SK-N-SH (cell line): Measurements from ENCODE around the gene ABCG4. TPM values are rescaled to one million over a fixed set of nuclear protein-coding genes. Genes with fewer than 3 reads are reported as not detected.
"Not testable (repeated sequence)": the region's sequence is repeated elsewhere in the genome, so short reads cannot be mapped to it uniquely, and the experiment has no call there.

Source experiments
- CTCF ChIA-PET: fragments of 300-600, 350-600 bp; formaldehyde crosslinking; extraction: SDS; loops from one replicate; lab custom pipeline; 2021; lab: Yijun Ruan, JAX
- POLR2A ChIA-PET: fragments of 350-600 bp; sonication (Branson Sonifier 250); formaldehyde crosslinking; extraction: SDS; loops from one replicate; lab custom pipeline; 2020; ENCODE audit warnings: antibody characterized with exemption, inconsistent platforms; lab: Yijun Ruan, JAX
- DNase-seq: peaks from one replicate; pipeline ENCODE4 v3.0.0; 2012
- H2AFZ ChIP-seq: fragments of 200-600 bp; sonication (generic); 2 replicates; pipeline ENCODE4 v1.8.1; 2016; ENCODE audit warnings: antibody characterized with exemption, mild to moderate bottlenecking, low read depth
- H3F3A ChIP-seq: fragments of 200-600 bp; sonication (generic); replicated peaks from 2 replicates; pipeline ENCODE3; 2016; ENCODE audit warnings: antibody characterized with exemption, mild to moderate bottlenecking; ENCODE audit not compliant: insufficient read depth
- H3K27ac ChIP-seq, 2 experiments: fragments of 200-500 bp in 1 of 2; fragments of 200-600 bp in 1 of 2; sonication (Bioruptor generic) in 1 of 2; sonication (generic), shearing (Covaris generic) in 1 of 2; 2 replicates each; pipeline versions ENCODE4 v1.5.1 to v1.6.1; 2014 to 2016; ENCODE audit warnings: low read depth in 2 of 2, inconsistent platforms in 1 of 2, low read length in 1 of 2, mild to moderate bottlenecking in 1 of 2, mixed read lengths in 1 of 2
- H3K27me3 ChIP-seq: fragments of 200-600 bp; sonication (generic), shearing (Covaris generic); 2 replicates; pipeline ENCODE4 v1.6.1; 2016; ENCODE audit warnings: mixed run types; ENCODE audit not compliant: insufficient read depth
- H3K36me3 ChIP-seq, 2 experiments: fragments of 200-500 bp in 1 of 2; fragments of 200-600 bp in 1 of 2; sonication (Bioruptor generic) in 1 of 2; sonication (generic) in 1 of 2; replicated peaks in 1 of 2; 2 replicates each; pipeline versions ENCODE3 to v1.5.1; 2014 to 2016; ENCODE audit warnings: low read length in 1 of 2, mild to moderate bottlenecking in 1 of 2; ENCODE audit not compliant: insufficient read depth in 2 of 2, control insufficient read depth in 1 of 2
- H3K4me1 ChIP-seq, 2 experiments: fragments of 200-500 bp in 1 of 2; fragments of 200-600 bp in 1 of 2; sonication (Bioruptor generic) in 1 of 2; sonication (generic), shearing (Covaris generic) in 1 of 2; 2 replicates each; pipeline versions ENCODE4 v1.5.1 to v1.6.1; 2014 to 2016; ENCODE audit warnings: low read depth in 1 of 2, low read length in 1 of 2, mixed run types in 1 of 2; ENCODE audit not compliant: insufficient read depth in 2 of 2, control insufficient read depth in 1 of 2
- H3K4me2 ChIP-seq: fragments of 200-600 bp; sonication (generic), shearing (Covaris generic); 2 replicates; pipeline ENCODE4 v1.6.1; 2017; ENCODE audit warnings: mixed run types
- H3K4me3 ChIP-seq, 2 experiments: fragments of 200-500 bp in 1 of 2; fragments of 200-600 bp in 1 of 2; sonication (Bioruptor generic) in 1 of 2; sonication (generic), shearing (Covaris generic) in 1 of 2; 2 replicates each; pipeline versions ENCODE4 v1.5.1 to v1.8.1; 2014 to 2016; ENCODE audit warnings: low read depth in 2 of 2, inconsistent platforms in 1 of 2, low read length in 1 of 2, mild to moderate bottlenecking in 1 of 2, mixed read lengths in 1 of 2, moderate library complexity in 1 of 2
- H3K79me2 ChIP-seq: fragments of 200-600 bp; sonication (generic); 2 replicates; pipeline ENCODE4 v1.8.1; 2017; ENCODE audit warnings: mild to moderate bottlenecking; ENCODE audit not compliant: insufficient read depth
- H3K9ac ChIP-seq: fragments of 200-600 bp; sonication (generic); 2 replicates; pipeline ENCODE4 v1.6.1; 2017; ENCODE audit warnings: mixed run types
- H3K9me2 ChIP-seq: fragments of 200-600 bp; sonication (generic); 2 replicates; pipeline ENCODE4 v1.6.1; 2017; ENCODE audit warnings: mixed run types
- H3K9me3 ChIP-seq: fragments of 200-600 bp; sonication (generic); 2 replicates; pipeline ENCODE4 v1.6.1; 2017; ENCODE audit warnings: mixed run types, mild to moderate bottlenecking, moderate library complexity
- H4K20me1 ChIP-seq: fragments of 200-600 bp; sonication (generic); 2 replicates; pipeline ENCODE4 v1.6.1; 2017; ENCODE audit warnings: mild to moderate bottlenecking, mixed run types; ENCODE audit not compliant: insufficient read depth
- CHD2 ChIP-seq: fragments of 150-350 bp; IDR thresholded peaks from 2 replicates; pipeline ENCODE4 v1.6.1; 2018; ENCODE audit warnings: low read length; ENCODE audit not compliant: partially characterized antibody
- ELF1 ChIP-seq: IDR thresholded peaks from 2 replicates; pipeline ENCODE4 v1.4.0; 2012
- EZH2phosphoT487 ChIP-seq: fragments of 200-600 bp; sonication (generic); IDR thresholded peaks from 2 replicates; pipeline ENCODE4 v1.6.1; 2017; ENCODE audit warnings: low read depth, mixed run types, mild to moderate bottlenecking, antibody characterized with exemption, moderate library complexity, borderline replicate concordance
- FOXJ3 ChIP-seq: sonication (generic); formaldehyde crosslinking; IDR thresholded peaks from 2 replicates; pipeline ENCODE4 v1.5.1; 2020; ENCODE audit warnings: mild to moderate bottlenecking, missing genetic modification reagents
- FOXM1 ChIP-seq: IDR thresholded peaks from 2 replicates; pipeline ENCODE4 v1.4.0; 2012; ENCODE audit warnings: low read depth, mild to moderate bottlenecking
- GABPA ChIP-seq: IDR thresholded peaks from 2 replicates; pipeline ENCODE4 v1.4.0; 2012; ENCODE audit warnings: low read depth, mild to moderate bottlenecking
- JUND ChIP-seq: IDR thresholded peaks from 2 replicates; pipeline ENCODE4 v1.4.0; 2012
- MEF2A ChIP-seq: IDR thresholded peaks from 2 replicates; pipeline ENCODE4 v1.4.0; 2012; ENCODE audit warnings: low read depth, borderline replicate concordance
- MXI1 ChIP-seq: IDR thresholded peaks from 2 replicates; pipeline ENCODE4 v1.6.1; 2012; ENCODE audit warnings: mild to moderate bottlenecking, low read depth, low read length, improper control_type of control experiment
- NFIC ChIP-seq: IDR thresholded peaks from 2 replicates; pipeline ENCODE4 v1.4.0; 2012; ENCODE audit warnings: borderline replicate concordance
- NRF1 ChIP-seq: IDR thresholded peaks from 2 replicates; pipeline ENCODE4 v1.6.1; 2012; ENCODE audit warnings: low read depth, mild to moderate bottlenecking, low read length
- POLR2AphosphoS5 ChIP-seq: IDR thresholded peaks from 2 replicates; pipeline ENCODE4 v1.6.1; 2012; ENCODE audit warnings: low read depth, low read length
- RAD21 ChIP-seq: IDR thresholded peaks from 2 replicates; pipeline ENCODE4 v1.6.1; 2012; ENCODE audit warnings: mild to moderate bottlenecking, low read length
- SIN3A ChIP-seq: IDR thresholded peaks from 2 replicates; pipeline ENCODE4 v1.6.1; 2012; ENCODE audit warnings: low read depth, mild to moderate bottlenecking, low read length, moderate library complexity, borderline replicate concordance
- SMC3 ChIP-seq: IDR thresholded peaks from 2 replicates; pipeline ENCODE4 v1.6.1; 2012; ENCODE audit warnings: low read depth, low read length, improper control_type of control experiment
- YY1 ChIP-seq: IDR thresholded peaks from 2 replicates; pipeline ENCODE4 v1.4.0; 2012; ENCODE audit warnings: low read depth, mild to moderate bottlenecking
- WGBS: methylation state at CpG from one replicate; pipeline ENCODE4 v1.1.6; 2017; ENCODE audit warnings: low lambda C conversion rate; 5-methylcytosine and 5-hydroxymethylcytosine counted together
- polyA plus RNA-seq, 3 experiments: library from polyadenylated mRNA; depleted of rRNA; stranded (reverse); fragments of >200 nt; gene quantifications; 2 replicates each; pipeline ENCODE4 v1.2.3, GENCODE V29; 2012
- TF ChIP-seq, protein P1 (sequence below): fragments of 200-600 bp; sonication (generic); IDR thresholded peaks from 2 replicates; pipeline ENCODE4 v1.6.1; 2017; ENCODE audit warnings: antibody characterized with exemption, mild to moderate bottlenecking, moderate library complexity
- TF ChIP-seq, protein P2 (sequence below): IDR thresholded peaks from 2 replicates; pipeline ENCODE4 v1.4.0; 2012; ENCODE audit warnings: low read depth

Gene ABCG4
- polyA plus RNA-seq, 1 of the 3 experiments (the other 2 are of a cell fraction) = 0.72 TPM

DNA sequence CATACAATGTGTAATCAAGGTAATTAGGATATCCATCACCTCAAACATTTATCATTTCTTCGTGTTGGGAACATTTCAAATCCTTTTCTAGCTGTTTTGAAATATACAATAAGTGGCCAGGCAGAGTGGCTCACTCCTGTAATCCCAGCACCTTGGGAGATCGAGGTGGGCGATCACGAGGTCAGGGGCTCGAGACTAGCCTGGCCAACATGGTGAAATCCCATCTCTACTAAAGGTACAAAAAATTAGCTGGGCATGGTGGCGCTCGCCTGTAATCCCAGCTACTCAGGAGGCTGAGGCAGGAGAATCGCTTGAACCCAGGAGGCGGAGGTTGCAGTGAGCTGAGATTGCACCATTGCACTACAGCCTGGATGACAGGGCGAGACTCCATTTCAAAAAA, 9.6 kb upstream of the ABCG4 start:
- H3K9me2 ChIP-seq, H3K9ac ChIP-seq, H3K79me2 ChIP-seq, H3K36me3 ChIP-seq, H3K4me1 ChIP-seq, POLR2A ChIA-PET, H3K27ac ChIP-seq, H3F3A ChIP-seq, H3K4me3 ChIP-seq, H4K20me1 ChIP-seq, H2AFZ ChIP-seq, H3K27me3 ChIP-seq, H3K9me3 ChIP-seq, H3K4me2 ChIP-seq, DNase-seq: not testable (repeated sequence)
- WGBS = 89% methylated on average over 10 of the region's 10 CpGs
- CTCF ChIA-PET = interaction anchor here (5.7 kb wide), 1 partner anchor 57 kb away, joined by 25 read pairs; no protein-coding TSS in a partner anchor

DNA sequence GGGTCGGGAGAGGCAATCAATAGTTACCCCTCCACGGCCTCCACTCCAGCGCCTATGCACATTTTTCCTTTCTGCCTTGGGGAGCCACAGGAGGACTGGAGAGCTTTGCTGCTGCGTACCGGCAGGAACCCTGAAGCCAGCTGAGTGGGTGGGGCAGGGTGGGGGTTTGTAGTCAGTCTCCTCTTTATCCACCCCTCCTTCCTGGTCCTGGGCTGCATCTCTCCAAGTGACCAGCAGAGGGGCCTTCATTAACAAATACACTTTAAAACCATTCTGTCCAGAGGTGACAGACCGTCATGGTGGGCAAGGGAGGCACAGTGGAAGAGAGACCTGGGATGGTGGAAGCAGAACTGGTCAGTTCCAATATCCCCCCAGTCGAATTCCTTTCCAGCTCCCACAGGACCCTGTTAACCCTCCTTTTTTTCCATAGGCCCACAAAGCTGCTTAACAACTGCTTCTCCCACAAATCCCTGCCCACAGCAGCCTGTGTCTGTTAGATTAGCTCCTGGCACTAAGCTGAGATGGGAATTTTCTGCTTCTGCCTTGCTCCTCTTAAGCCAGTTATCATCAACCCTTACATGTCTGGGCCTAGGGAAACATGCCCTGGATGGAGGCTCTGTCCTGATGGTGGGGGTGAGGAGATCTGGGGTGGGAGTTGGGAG, 3.9 kb upstream of the ABCG4 start:
- Histone ChIP-seq H3K4me3 (no peak overlapping the region), H3K9ac (no peak overlapping the region), H3K36me3 (no peaks in the 10 kb centered on the region), H3K79me2 (no peaks in the 10 kb centered on the region), H3K4me2 (no peak overlapping the region), H2AFZ (no peak overlapping the region), H3K9me2 (no peaks in the 10 kb centered on the region), H3F3A (no peaks in the 10 kb centered on the region), H3K27me3 (no peaks in the 10 kb centered on the region; the same call in 1 of the 2 replicates), H4K20me1 (no peaks in the 10 kb centered on the region), H3K9me3 (no peaks in the 10 kb centered on the region), H3K4me1 (peaks cover 0 to 13% of the 10 kb centered on the region in 2 experiments; a peak in 1 of 4 replicates), H3K27ac (no peak overlapping the region)
- ChIA-PET CTCF (interaction anchor here (0.6 to 4.7 kb wide), 30 partner anchors 8 to 429 kb away, joined by 3 to 35 read pairs (median 4); partner anchors contain the start of genes HINFP, MCAM, NHERF4 and NLRX1), POLR2A (no interaction called here)
- TF ChIP-seq NFIC (no peak), MXI1 (0 out of 2 replicates have a peak, but pooled peaks have one; percentile 23), RAD21 (peak; percentile 68), SIN3A (0 out of 2 replicates have a peak, but pooled peaks have one; percentile 68), FOXM1 (no peak), SMC3 (peak; percentile 76), ELF1 (no peak)
- TF ChIP-seq, protein P1, sequence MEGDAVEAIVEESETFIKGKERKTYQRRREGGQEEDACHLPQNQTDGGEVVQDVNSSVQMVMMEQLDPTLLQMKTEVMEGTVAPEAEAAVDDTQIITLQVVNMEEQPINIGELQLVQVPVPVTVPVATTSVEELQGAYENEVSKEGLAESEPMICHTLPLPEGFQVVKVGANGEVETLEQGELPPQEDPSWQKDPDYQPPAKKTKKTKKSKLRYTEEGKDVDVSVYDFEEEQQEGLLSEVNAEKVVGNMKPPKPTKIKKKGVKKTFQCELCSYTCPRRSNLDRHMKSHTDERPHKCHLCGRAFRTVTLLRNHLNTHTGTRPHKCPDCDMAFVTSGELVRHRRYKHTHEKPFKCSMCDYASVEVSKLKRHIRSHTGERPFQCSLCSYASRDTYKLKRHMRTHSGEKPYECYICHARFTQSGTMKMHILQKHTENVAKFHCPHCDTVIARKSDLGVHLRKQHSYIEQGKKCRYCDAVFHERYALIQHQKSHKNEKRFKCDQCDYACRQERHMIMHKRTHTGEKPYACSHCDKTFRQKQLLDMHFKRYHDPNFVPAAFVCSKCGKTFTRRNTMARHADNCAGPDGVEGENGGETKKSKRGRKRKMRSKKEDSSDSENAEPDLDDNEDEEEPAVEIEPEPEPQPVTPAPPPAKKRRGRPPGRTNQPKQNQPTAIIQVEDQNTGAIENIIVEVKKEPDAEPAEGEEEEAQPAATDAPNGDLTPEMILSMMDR = peak; percentile 60
- 19% methylated on average over 6 of the region's 7 CpGs for WGBS
- DNase-seq = peak; percentile 93

DNA sequence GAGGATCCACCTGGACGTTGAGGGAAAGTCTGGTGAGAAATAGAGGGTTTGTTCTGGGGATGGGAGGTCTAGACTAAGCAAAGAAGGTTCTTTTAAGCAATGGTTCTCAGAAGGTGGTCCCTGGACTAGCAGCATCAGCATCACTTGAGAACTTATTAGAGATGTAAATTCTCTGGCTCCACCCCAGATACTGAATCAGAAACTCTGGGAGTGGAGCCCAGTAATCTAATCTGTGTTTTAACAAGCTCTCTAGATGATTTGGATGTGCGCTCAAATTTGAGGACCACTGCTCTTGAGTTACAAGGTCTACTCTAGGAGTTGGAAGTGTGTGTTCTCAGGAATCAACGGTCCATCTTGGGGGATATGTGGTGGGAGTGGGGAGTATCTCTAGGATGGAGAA, 3.3 kb upstream of the ABCG4 start:
- H3K27me3 ChIP-seq = no peaks in the 10 kb centered on the region; the same call in 1 of the 2 replicates
- H3K4me3 ChIP-seq = no peak overlapping the region
- H3K4me2 ChIP-seq = no peak overlapping the region
- POLR2A ChIA-PET = no interaction called here
- no peaks in the 10 kb centered on the region for H3K36me3 ChIP-seq
- CTCF ChIA-PET = interaction anchor here (0.6 to 4.7 kb wide), 30 partner anchors 7 to 430 kb away, joined by 3 to 35 read pairs (median 4); partner anchors contain the start of genes HINFP, MCAM, NHERF4 and NLRX1
- no peak for DNase-seq
- WGBS = 38% methylated on average over 3 of the region's 3 CpGs
- no peaks in the 10 kb centered on the region for H3K9me3 ChIP-seq
- TF ChIP-seq JUND = no peak
- TF ChIP-seq SIN3A = no peak
- no peak for TF ChIP-seq FOXM1
- no peak for TF ChIP-seq EZH2phosphoT487
- TF ChIP-seq, protein P2, sequence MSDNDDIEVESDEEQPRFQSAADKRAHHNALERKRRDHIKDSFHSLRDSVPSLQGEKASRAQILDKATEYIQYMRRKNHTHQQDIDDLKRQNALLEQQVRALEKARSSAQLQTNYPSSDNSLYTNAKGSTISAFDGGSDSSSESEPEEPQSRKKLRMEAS = no peak
- no peak for TF ChIP-seq GABPA
- no peak for TF ChIP-seq CHD2
- TF ChIP-seq YY1 = no peak
- TF ChIP-seq NRF1 = no peak
- no peak for TF ChIP-seq POLR2AphosphoS5
- no peak for TF ChIP-seq FOXJ3 (CRISPR knock-in tag)
- TF ChIP-seq MEF2A = no peak
- no peak overlapping the region for H2AFZ ChIP-seq
- H3K27ac ChIP-seq = no peak overlapping the region
- H4K20me1 ChIP-seq = no peaks in the 10 kb centered on the region
- H3K9me2 ChIP-seq = no peaks in the 10 kb centered on the region
- H3K79me2 ChIP-seq = no peaks in the 10 kb centered on the region
- no peaks in the 10 kb centered on the region for H3F3A ChIP-seq
- no peak overlapping the region for H3K9ac ChIP-seq
- peaks cover 0 to 13% of the 10 kb centered on the region in 2 experiments; a peak in 1 of 4 replicates for H3K4me1 ChIP-seq
